Body of pancreas (tissue), 4 donors: Measurements from ENCODE around the gene GLRX3. TPM values are rescaled to one million over a fixed set of nuclear protein-coding genes. Genes with fewer than 3 reads are reported as not detected.

ENCODE experiments used
- ATAC-seq: fragments of 150-250 bp; one replicate; pipeline ENCODE4 v1.9.1; 2016
- DNase-seq, 4 donors: peaks; one replicate each; pipeline ENCODE4 v3.0.0-alpha.2; 2019
- H3K27ac ChIP-seq, 4 donors: fragments of 200-600 bp; sonication (generic); 1 replicate in 3 of 4; 2 replicates in 1 of 4; pipeline versions ENCODE4 v1.5.1 to v1.6.1; 2016 to 2019; ENCODE audit warnings: mild to moderate bottlenecking in 1 of 4, mixed read lengths in 1 of 4, moderate library complexity in 1 of 4
- H3K27me3 ChIP-seq, 2 donors: fragments of 200-600 bp; sonication (generic); one replicate each; pipeline ENCODE4 v1.6.0; 2016; ENCODE audit warnings: mild to moderate bottlenecking in 1 of 2
- H3K36me3 ChIP-seq, 2 donors: fragments of 200-600 bp; sonication (generic); replicated peaks in 1 of 2; 2 replicates each; pipeline ENCODE4 v1.5.1; 2016; ENCODE audit warnings: low read depth in 2 of 2; ENCODE audit not compliant: insufficient read depth in 1 of 2
- H3K4me1 ChIP-seq: fragments of 200-600 bp; sonication (generic); one replicate; pipeline ENCODE4 v1.6.0; 2016
- H3K4me3 ChIP-seq, 2 donors: fragments of 200-600 bp; sonication (generic); 1 replicate in 1 of 2; 2 replicates in 1 of 2; pipeline ENCODE4 v1.5.1; 2016 to 2019
- H3K9me3 ChIP-seq, 3 donors: fragments of 200-600 bp; sonication (generic); 1 replicate in 2 of 3; 2 replicates in 1 of 3; pipeline ENCODE4 v1.5.1; 2016
- CTCF ChIP-seq, 7 experiments: fragments of 450-650 bp in 4 of 7; fragments of 200-600 bp in 3 of 7; sonication (generic) in 3 of 7; IDR thresholded peaks; one replicate each; pipeline ENCODE4 v1.5.1; 2016 to 2019; ENCODE audit warnings: antibody characterized with exemption in 7 of 7
- POLR2A ChIP-seq, 3 donors: fragments of 450-650 bp; IDR thresholded peaks; one replicate each; pipeline ENCODE4 v1.6.1; 2016; ENCODE audit warnings: antibody characterized with exemption in 3 of 3, mild to moderate bottlenecking in 2 of 3
- WGBS, 2 donors: methylation state at CpG; one replicate each; pipeline ENCODE4 v1.1.5; 2017; 5-methylcytosine and 5-hydroxymethylcytosine counted together
- intact Hi-C: fragments of 100-400 bp; cut with DNase I; formaldehyde crosslinking; loops from one replicate; pipeline ENCODE4 v1.15.1; 2023
- total RNA-seq, 2 donors: library from RNA; depleted of rRNA; stranded (reverse); fragments of >200 nt; gene quantifications; one replicate each; pipeline ENCODE4 v1.1.0, GENCODE V29; 2016

Gene GLRX3
- total RNA-seq, 2 donors from 2014 or later = 13.2 to 24.4 TPM

- H3K27ac ChIP-seq = no peak overlapping the region
- no peaks in the 10 kb centered on the region for H3K4me1 ChIP-seq
- ATAC-seq = no peak
- H3K27me3 ChIP-seq = no peaks in the 10 kb centered on the region
- intact Hi-C loops = no loop called here
- TF ChIP-seq POLR2A (IDR thresholded peaks at IDR 0.05) (no peak), CTCF (IDR thresholded peaks at IDR 0.05) (no peak)
- no peaks in the 10 kb centered on the region for H3K36me3 ChIP-seq
- DNase-seq = no peak
- no peak overlapping the region for H3K4me3 ChIP-seq
- H3K9me3 ChIP-seq = no peaks in the 10 kb centered on the region
- WGBS, 2 donors = 83 to 86% methylated on average over 16 to 19 of the region's 19 CpGs
Observed at GRCh38 chr10:130220251-130221185, 84.3 kb downstream of the GLRX3 start.

GRCh38 chr10:130221456-130222375 lies 85.5 kb downstream of the GLRX3 start:
- H3K27ac ChIP-seq = no peak overlapping the region
- no peak overlapping the region for H3K4me3 ChIP-seq
- H3K27me3 ChIP-seq = no peaks in the 10 kb centered on the region
- no peaks in the 10 kb centered on the region for H3K4me1 ChIP-seq
- 67 to 69% methylated on average over 10 to 15 of the region's 15 CpGs for WGBS, 2 donors
- ATAC-seq = no peak
- no peaks in the 10 kb centered on the region for H3K36me3 ChIP-seq
- DNase-seq = no peak
- intact Hi-C loops = no loop called here
- no peak for TF ChIP-seq CTCF (IDR thresholded peaks at IDR 0.05)
- no peak for TF ChIP-seq POLR2A (IDR thresholded peaks at IDR 0.05)
- H3K9me3 ChIP-seq = no peaks in the 10 kb centered on the region

GRCh38 chr10:130222381-130222780 lies 86.2 kb downstream of the GLRX3 start:
- Histone ChIP-seq H3K9me3 (peaks cover 0 to 4% (median 0%) of the 10 kb centered on the region in 3 donors), H3K27me3 (no peaks in the 10 kb centered on the region), H3K4me3 (no peak overlapping the region), H3K27ac (no peak overlapping the region), H3K4me1 (no peaks in the 10 kb centered on the region), H3K36me3 (no peaks in the 10 kb centered on the region)
- DNase-seq (no peak), ATAC-seq (no peak)
- 82 to 83% methylated on average over 8 of the region's 8 CpGs for WGBS, 2 donors
- intact Hi-C loops = no loop called here
- TF ChIP-seq CTCF (IDR thresholded peaks at IDR 0.05) = no peak
- no peak for TF ChIP-seq POLR2A (IDR thresholded peaks at IDR 0.05)

GRCh38 chr10:130224228-130224627 lies 88.0 kb downstream of the GLRX3 start:
- H3K27me3 ChIP-seq = no peaks in the 10 kb centered on the region
- WGBS, 2 donors = 57 to 69% methylated on average over 4 of the region's 4 CpGs

More at GRCh38 chr10:130224228-130224627, 88.0 kb downstream of the GLRX3 start:
- no peak for ATAC-seq
- Histone ChIP-seq H3K9me3 (peaks cover 0 to 9% (median 0%) of the 10 kb centered on the region in 3 donors), H3K27ac (no peak overlapping the region), H3K4me1 (no peaks in the 10 kb centered on the region), H3K4me3 (no peak overlapping the region), H3K36me3 (no peaks in the 10 kb centered on the region)
- TF ChIP-seq CTCF (IDR thresholded peaks at IDR 0.05) (no peak), POLR2A (IDR thresholded peaks at IDR 0.05) (no peak)
- intact Hi-C loops = no loop called here
- no peak for DNase-seq
